Colonic mucosa (tissue), 4 donors: ENCODE data around the gene CACFD1. TPM values are rescaled to one million over a fixed set of nuclear protein-coding genes. Genes with fewer than 3 reads are reported as not detected.
A peak's percentile ranks its signal among the peaks of the same experiment; 100 is the strongest.

Experiments used
- DNase-seq: peaks from one replicate; pipeline ENCODE4 v3.0.0-alpha.2; 2020
- H3K27ac ChIP-seq: fragments of 200-600 bp; one replicate; pipeline ENCODE4 v1.8.0; 2021
- H3K27me3 ChIP-seq: fragments of 200-600 bp; one replicate; pipeline ENCODE4 v1.8.0; 2021
- H3K36me3 ChIP-seq: fragments of 200-600 bp; one replicate; pipeline ENCODE4 v1.8.0; 2021
- H3K4me1 ChIP-seq: fragments of 200-600 bp; one replicate; pipeline ENCODE4 v1.8.0; 2021; ENCODE audit warnings: mild to moderate bottlenecking
- H3K4me3 ChIP-seq: fragments of 200-600 bp; one replicate; pipeline ENCODE4 v1.8.0; 2021
- H3K9ac ChIP-seq, 2 donors: one replicate each; pipeline ENCODE4 v1.7.0; 2013; ENCODE audit warnings: control low read depth in 2 of 2, low read depth in 2 of 2, low read length in 2 of 2
- H3K9me3 ChIP-seq: fragments of 200-600 bp; one replicate; pipeline ENCODE4 v1.8.0; 2021
- intact Hi-C: fragments of 100-400 bp; cut with DNase I; formaldehyde crosslinking; loops from one replicate; pipeline ENCODE4 v1.14.1; 2022
- total RNA-seq, 2 donors: library from RNA; stranded (reverse); fragmentation: NEBNext Ultra II Directional in 1 of 2; extraction: Animal tissue kit (Norgen Biotek cat#: 25700) in 1 of 2; gene quantifications; one replicate each; pipeline ENCODE4 v1.2.1, GENCODE V29; 2021
- TF ChIP-seq, protein P1 (sequence below): fragments of 200-600 bp; IDR thresholded peaks from one replicate; pipeline ENCODE4 v1.8.0; 2022; ENCODE audit warnings: antibody characterized with exemption, mild to moderate bottlenecking
- donor health status: healthy.
- donor health status: DM: no; HTN: no; CAD: no.
- donor health status: DM: no; HTN: no; CAD: no.

CACFD1 gene
- total RNA-seq, 2 donors from 2014 or later: 56.8 to 60.7 TPM

DNA sequence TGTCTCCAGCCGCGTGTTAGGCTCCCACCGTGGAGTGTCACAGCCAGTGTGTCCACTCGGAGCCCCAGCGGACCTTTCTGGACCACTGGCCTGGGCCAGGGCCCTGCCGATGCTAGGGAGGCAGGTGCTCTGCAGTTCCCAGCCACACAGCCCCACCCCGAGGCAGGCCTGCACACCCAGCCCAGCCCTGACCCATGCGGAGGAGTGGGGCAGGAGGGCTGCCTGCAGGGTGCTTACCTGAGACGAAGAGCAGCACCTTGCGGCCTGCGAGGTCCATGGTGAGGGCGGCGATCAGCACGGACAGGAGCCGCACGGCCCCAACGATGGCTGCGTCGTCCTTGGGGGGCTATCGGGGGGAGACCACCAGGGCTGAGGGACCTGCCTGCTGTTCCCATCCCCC lies 14.0 kb downstream of the CACFD1 start:
- intact Hi-C loops: no loop called here
- Histone ChIP-seq H3K27ac (no peak overlapping the region), H3K27me3 (no peaks in the 10 kb centered on the region), H3K36me3 (no peaks in the 10 kb centered on the region), H3K9me3 (no peaks in the 10 kb centered on the region), H3K9ac (no peak overlapping the region), H3K4me1 (peaks cover 6% of the 10 kb centered on the region), H3K4me3 (no peak overlapping the region)
- DNase-seq: no peak
- TF ChIP-seq, protein P1, sequence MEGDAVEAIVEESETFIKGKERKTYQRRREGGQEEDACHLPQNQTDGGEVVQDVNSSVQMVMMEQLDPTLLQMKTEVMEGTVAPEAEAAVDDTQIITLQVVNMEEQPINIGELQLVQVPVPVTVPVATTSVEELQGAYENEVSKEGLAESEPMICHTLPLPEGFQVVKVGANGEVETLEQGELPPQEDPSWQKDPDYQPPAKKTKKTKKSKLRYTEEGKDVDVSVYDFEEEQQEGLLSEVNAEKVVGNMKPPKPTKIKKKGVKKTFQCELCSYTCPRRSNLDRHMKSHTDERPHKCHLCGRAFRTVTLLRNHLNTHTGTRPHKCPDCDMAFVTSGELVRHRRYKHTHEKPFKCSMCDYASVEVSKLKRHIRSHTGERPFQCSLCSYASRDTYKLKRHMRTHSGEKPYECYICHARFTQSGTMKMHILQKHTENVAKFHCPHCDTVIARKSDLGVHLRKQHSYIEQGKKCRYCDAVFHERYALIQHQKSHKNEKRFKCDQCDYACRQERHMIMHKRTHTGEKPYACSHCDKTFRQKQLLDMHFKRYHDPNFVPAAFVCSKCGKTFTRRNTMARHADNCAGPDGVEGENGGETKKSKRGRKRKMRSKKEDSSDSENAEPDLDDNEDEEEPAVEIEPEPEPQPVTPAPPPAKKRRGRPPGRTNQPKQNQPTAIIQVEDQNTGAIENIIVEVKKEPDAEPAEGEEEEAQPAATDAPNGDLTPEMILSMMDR: no peak

DNA sequence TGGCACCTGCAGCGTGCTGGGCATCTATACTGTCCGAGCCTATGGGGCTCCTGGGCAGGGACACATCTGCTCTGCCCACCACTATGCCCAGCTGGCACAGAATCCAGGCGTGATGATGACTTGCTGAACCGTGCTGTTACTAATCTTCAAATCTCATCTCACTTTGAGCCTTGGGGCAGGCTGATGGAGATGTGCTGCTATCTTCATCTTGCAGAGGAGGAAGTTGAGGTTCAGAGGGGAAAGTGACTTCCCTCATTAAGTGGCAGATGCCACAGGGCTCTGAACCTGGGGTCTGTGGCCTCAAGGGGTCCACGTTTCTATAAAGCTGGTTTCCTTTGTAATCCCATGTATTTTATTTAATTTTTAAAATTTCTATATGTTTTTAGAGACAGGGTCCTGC lies 14.4 kb downstream of the CACFD1 start:
- no peak overlapping the region for H3K4me3 ChIP-seq
- no peaks in the 10 kb centered on the region for H3K9me3 ChIP-seq
- TF ChIP-seq, protein P1: no peak
- H3K9ac ChIP-seq: peak overlapping the region in 1 of 2 donors; percentile 24
- H3K27me3 ChIP-seq: no peaks in the 10 kb centered on the region
- DNase-seq: no peak
- intact Hi-C loops: no loop called here
- H3K27ac ChIP-seq: no peak overlapping the region
- no peaks in the 10 kb centered on the region for H3K36me3 ChIP-seq
- H3K4me1 ChIP-seq: peaks cover 9% of the 10 kb centered on the region

DNA sequence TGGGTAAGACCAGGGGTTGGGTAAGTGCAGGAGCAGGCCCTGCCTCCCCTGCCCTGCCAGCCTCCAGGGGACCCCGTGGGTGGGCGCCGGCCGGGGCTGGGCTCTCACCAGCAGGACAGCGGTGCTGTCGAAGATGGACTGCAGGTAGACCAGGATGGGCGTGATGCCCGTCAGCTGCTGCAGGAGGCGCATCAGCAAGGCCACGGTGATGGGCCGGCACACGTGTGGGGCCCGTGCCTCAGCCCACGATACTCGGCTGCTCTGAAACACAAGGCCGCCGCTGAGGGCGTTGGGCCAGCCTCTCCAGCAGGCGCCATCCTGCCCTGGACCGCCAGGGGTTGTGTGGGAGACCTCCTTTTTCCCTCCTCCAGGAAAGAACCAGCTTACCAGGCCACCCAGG lies 15.1 kb downstream of the CACFD1 start:
- Histone ChIP-seq H3K27me3 (no peaks in the 10 kb centered on the region), H3K36me3 (no peaks in the 10 kb centered on the region), H3K9me3 (no peaks in the 10 kb centered on the region), H3K4me3 (no peak overlapping the region), H3K9ac (no peak overlapping the region), H3K27ac (no peak overlapping the region), H3K4me1 (peaks cover 15% of the 10 kb centered on the region)
- DNase-seq: no peak
- TF ChIP-seq, protein P1: no peak
- intact Hi-C loops: no loop called here

DNA sequence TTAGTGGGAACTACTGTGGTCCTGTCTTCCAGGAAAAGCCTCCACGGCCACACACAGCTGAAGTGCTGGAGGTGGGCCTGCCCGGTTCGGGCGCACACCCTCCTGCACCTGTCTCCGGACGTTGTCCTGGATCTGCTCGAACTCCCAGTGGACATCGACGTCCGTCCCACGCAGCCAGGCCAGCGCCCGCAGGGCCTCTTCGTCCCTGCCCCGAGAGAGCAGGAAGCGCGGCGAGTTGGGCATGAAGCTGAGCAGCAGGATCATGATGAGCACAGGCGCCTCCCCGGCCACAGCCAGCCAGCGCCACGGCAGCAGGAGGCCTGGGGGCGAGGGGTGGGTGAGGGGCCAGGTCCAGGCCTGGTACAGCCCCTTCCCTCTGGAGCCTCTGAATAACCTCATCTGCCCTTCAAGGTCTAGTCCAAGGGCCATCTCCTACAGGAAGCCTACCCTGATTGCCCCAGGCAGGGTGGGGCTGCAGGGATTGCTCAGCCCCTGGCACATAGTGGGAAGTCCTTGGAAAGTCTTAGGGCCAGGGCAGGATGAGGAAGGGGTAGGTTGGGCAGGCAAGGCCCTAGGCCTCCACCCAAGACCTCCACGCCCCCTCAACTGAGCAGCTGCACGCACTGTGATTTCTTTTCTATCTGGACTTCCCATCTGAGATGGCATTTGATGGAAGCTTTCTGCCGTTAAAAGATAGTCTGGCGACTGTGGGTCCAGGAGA lies 15.7 kb downstream of the CACFD1 start:
- Histone ChIP-seq H3K9ac (no peak overlapping the region), H3K27ac (no peak overlapping the region), H3K4me3 (no peak overlapping the region), H3K27me3 (no peaks in the 10 kb centered on the region), H3K9me3 (no peaks in the 10 kb centered on the region), H3K4me1 (peaks cover 15% of the 10 kb centered on the region), H3K36me3 (no peaks in the 10 kb centered on the region)
- no peak for DNase-seq
- TF ChIP-seq, protein P1: no peak
- intact Hi-C loops: no loop called here

DNA sequence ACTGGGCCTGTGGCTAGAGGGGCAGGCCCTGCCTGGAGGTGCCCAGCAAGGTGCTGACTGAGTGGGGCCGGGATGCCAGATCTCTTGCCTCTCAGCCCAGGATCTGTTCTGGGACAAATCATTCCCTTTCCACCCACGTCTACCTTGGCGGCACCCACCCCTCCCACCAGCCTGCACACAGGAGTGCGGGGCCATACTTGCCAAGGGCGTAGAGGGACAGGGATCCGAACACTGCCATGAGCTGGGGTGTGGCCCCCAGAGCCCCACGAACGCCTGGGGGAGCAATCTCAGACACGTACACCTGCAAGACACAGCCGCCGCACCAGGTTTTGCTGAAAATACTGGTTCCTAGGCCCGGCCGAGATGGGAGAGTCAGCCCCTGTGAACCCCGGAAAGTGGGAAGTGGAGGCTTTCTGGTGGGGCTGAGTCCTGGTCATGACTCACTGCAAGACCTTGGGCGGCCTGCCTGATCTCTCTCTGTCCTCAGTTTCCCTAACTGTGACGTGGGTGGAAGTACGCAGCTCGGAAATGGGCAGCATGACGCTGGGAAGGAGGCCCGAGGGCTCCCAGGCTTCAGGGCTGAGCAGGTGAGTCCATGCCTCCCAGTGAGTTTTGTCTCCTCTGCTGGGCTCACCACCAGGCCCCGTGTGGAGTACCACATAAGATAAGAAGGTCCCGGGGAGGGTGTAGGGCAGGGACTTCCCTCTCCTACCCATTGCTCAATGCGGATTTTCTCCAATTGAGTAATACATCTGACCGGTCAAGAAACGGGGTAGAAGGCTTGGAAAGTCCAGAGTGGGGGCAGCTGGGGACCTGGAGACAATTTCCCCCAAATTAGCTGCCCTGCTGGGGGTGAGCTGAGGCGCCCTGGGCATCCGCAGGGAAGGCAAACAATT lies 16.5 kb downstream of the CACFD1 start:
- Histone ChIP-seq H3K9ac (no peak overlapping the region), H3K36me3 (no peaks in the 10 kb centered on the region), H3K9me3 (no peaks in the 10 kb centered on the region), H3K4me3 (no peak overlapping the region), H3K27me3 (no peaks in the 10 kb centered on the region), H3K4me1 (peaks cover 15% of the 10 kb centered on the region), H3K27ac (no peak overlapping the region)
- TF ChIP-seq, protein P1: no peak
- intact Hi-C loops: no loop called here
- DNase-seq: no peak
